Neural cell (in vitro differentiated cells): ENCODE data around the gene NCAPH2. TPM values are rescaled to one million over a fixed set of nuclear protein-coding genes. Genes with fewer than 3 reads are reported as not detected.

Experiments
- H2AFZ ChIP-seq: fragments of 200-600, 300-800 bp; sonication (generic), shearing (Covaris generic); 2 replicates; pipeline ENCODE4 v1.6.0; 2014; ENCODE audit warnings: low read depth, mild to moderate bottlenecking, antibody characterized with exemption, low read length, moderate library complexity
- H3F3A ChIP-seq: fragments of 200-600 bp; shearing (Covaris generic); 2 replicates; pipeline ENCODE4 v1.6.1; 2016; ENCODE audit warnings: mild to moderate bottlenecking, moderate library complexity, mixed read lengths, antibody characterized with exemption, low read length; ENCODE audit not compliant: insufficient read depth, poor library complexity, severe bottlenecking
- H3K27ac ChIP-seq: fragments of 200-600, 300-800 bp; sonication (generic), shearing (Covaris generic); 2 replicates; pipeline ENCODE4 v1.5.1; 2014; ENCODE audit warnings: mild to moderate bottlenecking, low read length, moderate library complexity
- H3K27me3 ChIP-seq: fragments of 300-800, 200-600 bp; sonication (generic), shearing (Covaris generic); 2 replicates; pipeline ENCODE4 v1.6.0; 2014; ENCODE audit warnings: mild to moderate bottlenecking, low read depth, low read length, moderate library complexity; ENCODE audit not compliant: insufficient read depth
- H3K36me3 ChIP-seq: fragments of 300-800, 200-600 bp; sonication (generic), shearing (Covaris generic); 2 replicates; pipeline ENCODE4 v1.5.1; 2014; ENCODE audit warnings: mild to moderate bottlenecking, antibody characterized with exemption, low read length, moderate library complexity; ENCODE audit not compliant: insufficient read depth
- H3K4me2 ChIP-seq: fragments of 300-800, 200-600 bp; sonication (generic), shearing (Covaris generic); 2 replicates; pipeline ENCODE4 v1.6.0; 2014; ENCODE audit warnings: mild to moderate bottlenecking, low read length
- H3K4me3 ChIP-seq: fragments of 300-800, 200-600 bp; sonication (generic), shearing (Covaris generic); 2 replicates; pipeline ENCODE4 v1.5.1; 2014; ENCODE audit warnings: mild to moderate bottlenecking, low read length, moderate library complexity
- H3K79me2 ChIP-seq: fragments of 200-600 bp; shearing (Covaris generic); replicated peaks from 2 replicates; pipeline ENCODE4 v1.6.0; 2014; ENCODE audit warnings: mild to moderate bottlenecking, low read length, moderate library complexity; ENCODE audit not compliant: insufficient read depth
- H3K9ac ChIP-seq: fragments of 300-800, 200-600 bp; sonication (generic), shearing (Covaris generic); 2 replicates; pipeline ENCODE4 v1.6.1; 2016; ENCODE audit warnings: mild to moderate bottlenecking, low read length, mixed read lengths
- H3K9me2 ChIP-seq: fragments of 200-600 bp; shearing (Covaris generic); 2 replicates; pipeline ENCODE4 v1.6.1; 2016; ENCODE audit warnings: mild to moderate bottlenecking, low read length, mixed read lengths; ENCODE audit not compliant: insufficient read depth
- H3K9me3 ChIP-seq: fragments of 200-600, 300-800 bp; sonication (generic), shearing (Covaris generic); 2 replicates; pipeline ENCODE4 v1.6.1; 2016; ENCODE audit warnings: mild to moderate bottlenecking, mixed run types, low read length, moderate library complexity, mixed read lengths
- H4K20me1 ChIP-seq: fragments of 200-600 bp; shearing (Covaris generic); 2 replicates; pipeline ENCODE4 v1.6.1; 2016; ENCODE audit warnings: mild to moderate bottlenecking, mixed run types; ENCODE audit not compliant: insufficient read depth
- EP300 ChIP-seq: fragments of 450-650 bp; conservative IDR thresholded peaks from 2 replicates; pipeline ENCODE4 v1.6.1; 2014; ENCODE audit warnings: antibody characterized with exemption, mild to moderate bottlenecking, moderate library complexity; ENCODE audit not compliant: poor library complexity, severe bottlenecking
- EZH2 ChIP-seq: fragments of 200-600, 300-800 bp; shearing (Covaris generic), sonication (generic); IDR thresholded peaks from 2 replicates; pipeline ENCODE4 v1.6.1; 2014; ENCODE audit warnings: antibody characterized with exemption, low read length, borderline replicate concordance, mild to moderate bottlenecking; ENCODE audit not compliant: insufficient read depth, poor library complexity, severe bottlenecking
- MXI1 ChIP-seq: fragments of 450-650 bp; conservative IDR thresholded peaks from 2 replicates; pipeline ENCODE4 v1.6.1; 2014; ENCODE audit warnings: antibody characterized with exemption, mild to moderate bottlenecking; ENCODE audit not compliant: poor library complexity, severe bottlenecking
- POLR2AphosphoS5 ChIP-seq: IDR thresholded peaks from 2 replicates; pipeline ENCODE4 v1.6.1; 2012
- RAD21 ChIP-seq: fragments of 450-650 bp; conservative IDR thresholded peaks from 2 replicates; pipeline ENCODE4 v1.6.1; 2014; ENCODE audit warnings: antibody characterized with exemption, mild to moderate bottlenecking, moderate library complexity
- SMC3 ChIP-seq: fragments of 450-650 bp; conservative IDR thresholded peaks from 2 replicates; pipeline ENCODE4 v1.6.1; 2014; ENCODE audit warnings: antibody characterized with exemption, mild to moderate bottlenecking, moderate library complexity; ENCODE audit not compliant: poor library complexity
- TAF1 ChIP-seq: IDR thresholded peaks from 2 replicates; pipeline ENCODE4 v1.6.1; 2012; ENCODE audit warnings: low read depth
- polyA plus RNA-seq: library from polyadenylated mRNA; depleted of rRNA; stranded (reverse); fragments of >200 nt; gene quantifications from 2 replicates; pipeline ENCODE4 v1.2.3, GENCODE V29; 2014
- TF ChIP-seq, protein P1 (sequence below): IDR thresholded peaks from 2 replicates; pipeline ENCODE4 v1.6.1; 2012; ENCODE audit warnings: borderline replicate concordance
- TF ChIP-seq, protein P2 (sequence below): fragments of 450-650 bp; IDR thresholded peaks from 2 replicates; pipeline ENCODE4 v1.5.1; 2014; ENCODE audit warnings: antibody characterized with exemption, mild to moderate bottlenecking, moderate library complexity; ENCODE audit not compliant: poor library complexity, severe bottlenecking

Gene NCAPH2
- polyA plus RNA-seq, 1 donor from 2014 or later, result 81.1 TPM

DNA sequence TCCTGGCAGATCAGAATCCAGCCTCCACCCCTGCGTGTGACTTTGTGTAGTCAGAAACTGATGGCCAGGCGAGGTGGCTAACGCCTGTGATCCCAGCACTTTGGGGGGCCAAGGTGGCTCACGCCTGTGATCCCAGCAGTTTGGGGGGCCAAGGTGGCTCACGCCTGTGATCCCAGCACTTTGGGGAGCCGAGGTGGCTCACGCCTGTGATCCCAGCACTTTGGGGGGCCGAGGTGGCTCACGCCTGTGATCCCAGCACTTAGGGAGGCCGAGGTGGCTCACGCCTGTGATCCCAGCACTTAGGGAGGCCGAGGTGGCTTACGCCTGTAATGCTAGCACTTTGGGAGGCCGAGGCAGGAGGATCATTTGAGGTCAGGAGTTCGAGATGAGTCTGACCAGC is 5.2 kb downstream of the NCAPH2 start:
- no peaks in the 10 kb centered on the region for H4K20me1 ChIP-seq
- no peaks in the 10 kb centered on the region for H3K36me3 ChIP-seq
- peaks cover 27% of the 10 kb centered on the region for H3K79me2 ChIP-seq

DNA sequence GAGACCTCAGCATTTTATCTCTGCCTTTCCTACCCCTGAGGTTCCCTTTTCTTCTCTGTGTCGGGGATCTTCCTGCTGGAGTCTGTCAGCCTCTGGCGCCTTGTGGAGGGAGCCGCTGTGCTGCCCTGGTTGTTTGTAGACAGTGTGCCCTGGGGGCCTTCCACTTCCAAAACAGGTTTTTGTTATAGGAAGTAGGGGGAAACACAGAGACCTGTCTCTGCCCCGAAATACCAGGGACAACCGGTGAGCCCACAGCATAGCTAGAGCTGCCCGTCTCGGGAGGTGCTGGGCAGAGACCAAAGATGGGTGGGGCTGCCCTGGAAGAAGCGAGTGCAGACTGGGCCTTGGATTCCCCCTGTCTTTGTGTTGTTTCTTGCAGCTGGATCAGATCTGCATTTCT is 8.0 kb downstream of the NCAPH2 start:
- Histone ChIP-seq H3K4me3 (no peak overlapping the region), H3K9me3 (no peaks in the 10 kb centered on the region), H4K20me1 (no peaks in the 10 kb centered on the region), H3K36me3 (no peaks in the 10 kb centered on the region), H3K4me2 (no peak overlapping the region), H3K27me3 (no peaks in the 10 kb centered on the region), H3K79me2 (peaks cover 7% of the 10 kb centered on the region), H3F3A (no peaks in the 10 kb centered on the region), H2AFZ (no peak overlapping the region), H3K9me2 (no peaks in the 10 kb centered on the region), H3K27ac (no peak overlapping the region), H3K9ac (no peak overlapping the region)
- TF ChIP-seq EZH2 (no peak), TAF1 (no peak), POLR2AphosphoS5 (no peak), MXI1 (no peak), SMC3 (no peak), EP300 (no peak), RAD21 (no peak)
- TF ChIP-seq, protein P1, sequence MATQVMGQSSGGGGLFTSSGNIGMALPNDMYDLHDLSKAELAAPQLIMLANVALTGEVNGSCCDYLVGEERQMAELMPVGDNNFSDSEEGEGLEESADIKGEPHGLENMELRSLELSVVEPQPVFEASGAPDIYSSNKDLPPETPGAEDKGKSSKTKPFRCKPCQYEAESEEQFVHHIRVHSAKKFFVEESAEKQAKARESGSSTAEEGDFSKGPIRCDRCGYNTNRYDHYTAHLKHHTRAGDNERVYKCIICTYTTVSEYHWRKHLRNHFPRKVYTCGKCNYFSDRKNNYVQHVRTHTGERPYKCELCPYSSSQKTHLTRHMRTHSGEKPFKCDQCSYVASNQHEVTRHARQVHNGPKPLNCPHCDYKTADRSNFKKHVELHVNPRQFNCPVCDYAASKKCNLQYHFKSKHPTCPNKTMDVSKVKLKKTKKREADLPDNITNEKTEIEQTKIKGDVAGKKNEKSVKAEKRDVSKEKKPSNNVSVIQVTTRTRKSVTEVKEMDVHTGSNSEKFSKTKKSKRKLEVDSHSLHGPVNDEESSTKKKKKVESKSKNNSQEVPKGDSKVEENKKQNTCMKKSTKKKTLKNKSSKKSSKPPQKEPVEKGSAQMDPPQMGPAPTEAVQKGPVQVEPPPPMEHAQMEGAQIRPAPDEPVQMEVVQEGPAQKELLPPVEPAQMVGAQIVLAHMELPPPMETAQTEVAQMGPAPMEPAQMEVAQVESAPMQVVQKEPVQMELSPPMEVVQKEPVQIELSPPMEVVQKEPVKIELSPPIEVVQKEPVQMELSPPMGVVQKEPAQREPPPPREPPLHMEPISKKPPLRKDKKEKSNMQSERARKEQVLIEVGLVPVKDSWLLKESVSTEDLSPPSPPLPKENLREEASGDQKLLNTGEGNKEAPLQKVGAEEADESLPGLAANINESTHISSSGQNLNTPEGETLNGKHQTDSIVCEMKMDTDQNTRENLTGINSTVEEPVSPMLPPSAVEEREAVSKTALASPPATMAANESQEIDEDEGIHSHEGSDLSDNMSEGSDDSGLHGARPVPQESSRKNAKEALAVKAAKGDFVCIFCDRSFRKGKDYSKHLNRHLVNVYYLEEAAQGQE, result no peak
- TF ChIP-seq, protein P2, sequence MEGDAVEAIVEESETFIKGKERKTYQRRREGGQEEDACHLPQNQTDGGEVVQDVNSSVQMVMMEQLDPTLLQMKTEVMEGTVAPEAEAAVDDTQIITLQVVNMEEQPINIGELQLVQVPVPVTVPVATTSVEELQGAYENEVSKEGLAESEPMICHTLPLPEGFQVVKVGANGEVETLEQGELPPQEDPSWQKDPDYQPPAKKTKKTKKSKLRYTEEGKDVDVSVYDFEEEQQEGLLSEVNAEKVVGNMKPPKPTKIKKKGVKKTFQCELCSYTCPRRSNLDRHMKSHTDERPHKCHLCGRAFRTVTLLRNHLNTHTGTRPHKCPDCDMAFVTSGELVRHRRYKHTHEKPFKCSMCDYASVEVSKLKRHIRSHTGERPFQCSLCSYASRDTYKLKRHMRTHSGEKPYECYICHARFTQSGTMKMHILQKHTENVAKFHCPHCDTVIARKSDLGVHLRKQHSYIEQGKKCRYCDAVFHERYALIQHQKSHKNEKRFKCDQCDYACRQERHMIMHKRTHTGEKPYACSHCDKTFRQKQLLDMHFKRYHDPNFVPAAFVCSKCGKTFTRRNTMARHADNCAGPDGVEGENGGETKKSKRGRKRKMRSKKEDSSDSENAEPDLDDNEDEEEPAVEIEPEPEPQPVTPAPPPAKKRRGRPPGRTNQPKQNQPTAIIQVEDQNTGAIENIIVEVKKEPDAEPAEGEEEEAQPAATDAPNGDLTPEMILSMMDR, result no peak

More for the DNA sequence above, 5.2 kb downstream of the NCAPH2 start:
- no peak overlapping the region for H3K4me3 ChIP-seq
- H3K9me2 ChIP-seq, result no peaks in the 10 kb centered on the region
- no peak for TF ChIP-seq POLR2AphosphoS5
- no peak for TF ChIP-seq MXI1
- TF ChIP-seq EZH2, result no peak
- TF ChIP-seq, protein P1, result no peak
- TF ChIP-seq SMC3, result no peak
- TF ChIP-seq, protein P2, result no peak
- no peak for TF ChIP-seq EP300
- no peak for TF ChIP-seq TAF1
- TF ChIP-seq RAD21, result no peak
- no peaks in the 10 kb centered on the region for H3K9me3 ChIP-seq
- H3K27me3 ChIP-seq, result no peaks in the 10 kb centered on the region
- no peak overlapping the region for H3K9ac ChIP-seq
- H3F3A ChIP-seq, result no peaks in the 10 kb centered on the region
- H3K4me2 ChIP-seq, result no peak overlapping the region
- no peak overlapping the region for H3K27ac ChIP-seq
- no peak overlapping the region for H2AFZ ChIP-seq
